ENCODE data around the gene MTMR10.

DNA sequence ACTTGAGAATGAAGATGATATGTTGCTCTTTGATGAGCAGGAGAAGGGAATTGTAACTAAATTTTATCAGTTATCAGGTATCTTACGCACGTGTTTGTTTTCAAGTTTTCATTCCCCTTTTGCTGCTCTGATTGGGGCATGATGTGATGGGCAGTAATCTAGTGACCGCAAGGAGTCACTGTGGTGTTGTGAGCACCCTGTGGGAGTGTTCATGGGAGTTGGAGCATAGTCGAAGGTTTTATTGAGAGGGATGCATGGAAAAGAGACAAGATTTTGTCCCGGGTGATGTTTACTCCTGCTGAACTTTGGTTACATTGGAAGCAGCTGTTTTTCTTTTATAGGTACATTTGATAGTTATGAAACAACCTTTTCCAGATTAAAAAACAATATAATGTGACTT lies 85.6 kb downstream of the MTMR10 start:
- TF ChIP-seq, protein P1, sequence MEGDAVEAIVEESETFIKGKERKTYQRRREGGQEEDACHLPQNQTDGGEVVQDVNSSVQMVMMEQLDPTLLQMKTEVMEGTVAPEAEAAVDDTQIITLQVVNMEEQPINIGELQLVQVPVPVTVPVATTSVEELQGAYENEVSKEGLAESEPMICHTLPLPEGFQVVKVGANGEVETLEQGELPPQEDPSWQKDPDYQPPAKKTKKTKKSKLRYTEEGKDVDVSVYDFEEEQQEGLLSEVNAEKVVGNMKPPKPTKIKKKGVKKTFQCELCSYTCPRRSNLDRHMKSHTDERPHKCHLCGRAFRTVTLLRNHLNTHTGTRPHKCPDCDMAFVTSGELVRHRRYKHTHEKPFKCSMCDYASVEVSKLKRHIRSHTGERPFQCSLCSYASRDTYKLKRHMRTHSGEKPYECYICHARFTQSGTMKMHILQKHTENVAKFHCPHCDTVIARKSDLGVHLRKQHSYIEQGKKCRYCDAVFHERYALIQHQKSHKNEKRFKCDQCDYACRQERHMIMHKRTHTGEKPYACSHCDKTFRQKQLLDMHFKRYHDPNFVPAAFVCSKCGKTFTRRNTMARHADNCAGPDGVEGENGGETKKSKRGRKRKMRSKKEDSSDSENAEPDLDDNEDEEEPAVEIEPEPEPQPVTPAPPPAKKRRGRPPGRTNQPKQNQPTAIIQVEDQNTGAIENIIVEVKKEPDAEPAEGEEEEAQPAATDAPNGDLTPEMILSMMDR (conservative IDR thresholded peaks at IDR 0.05; ENCODE audit: low read depth, low read length) = peak; percentile 53
- no peak for TF ChIP-seq EZH2 (IDR thresholded peaks at IDR 0.05; ENCODE audit: low read length, unreplicated experiment)
- TF ChIP-seq EZH2phosphoT487 (IDR thresholded peaks at IDR 0.05; ENCODE audit: borderline replicate concordance, low read length) = no peak

Measured in PC-3 (cell line).